ENCODE results near the gene PIGB. TPM values are rescaled to one million over a fixed set of nuclear protein-coding genes. Genes with fewer than 3 reads are reported as not detected.

PIGB gene
- 8.6 and 13.6 TPM in 2 replicates for total RNA-seq (ENCODE audit: low replicate concordance)

GRCh38 chr15:55318588-55319494 lies at the start of gene PIGB, which contains the start of gene PIGBOS1:
PIGB (plus strand) TSS chr15:55319222; CDS start chr15:55319251, 29 bp downstream.
PIGBOS1 (minus strand) TSS chr15:55319123; CDS start chr15:55317792, 1,331 bp downstream.

DNA sequence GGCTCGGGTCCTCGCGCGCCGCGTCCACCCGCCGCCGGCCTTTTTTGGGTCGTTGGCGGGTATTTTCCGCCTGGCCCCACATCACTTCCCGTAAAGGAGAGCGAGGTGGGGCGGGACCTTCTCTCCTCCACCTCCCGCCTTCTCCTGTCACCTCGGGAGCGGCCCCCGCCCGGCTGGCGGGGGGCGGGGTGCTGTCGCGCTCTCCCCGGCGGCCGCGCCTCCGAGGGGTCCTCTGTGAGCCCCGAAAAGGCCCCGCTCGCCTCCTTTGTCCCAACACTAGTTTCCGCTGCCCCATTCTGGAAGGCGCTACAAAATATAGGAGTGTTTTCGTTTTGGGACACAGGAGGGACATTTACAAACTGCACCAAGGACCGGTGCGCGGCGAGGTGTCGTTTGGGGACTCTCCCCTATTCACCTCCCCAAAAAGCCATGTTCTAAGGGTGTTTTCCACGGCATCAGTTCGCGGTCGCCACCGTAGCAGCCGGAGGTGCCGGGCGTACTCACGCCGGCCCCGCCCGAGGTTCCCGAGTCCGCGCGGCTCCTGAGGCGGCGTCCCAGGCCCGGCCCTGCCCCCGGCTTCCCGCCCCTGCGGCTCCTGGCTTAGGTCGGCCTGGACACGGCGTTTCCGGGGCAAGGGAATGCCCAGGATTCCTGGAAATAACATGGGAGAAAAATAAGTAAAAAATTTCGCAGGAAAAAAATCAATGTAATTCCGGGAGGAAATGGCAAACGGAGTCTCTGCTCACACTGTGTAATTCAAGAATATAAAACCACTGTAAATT lies 29.1 kb upstream of the PIGB start, which contains the start of gene RAB27A:
RAB27A (minus strand) TSS at position 68 of the 782 bp plus-strand sequence. CDS start 54,879 bp downstream, outside the sequence.

Other genes starting within 250 kb of the PIGB start
- gene RSL24D1, start 122.3 kb upstream of the PIGB start, total RNA-seq (ENCODE audit: low replicate concordance) = 59.8 and 83.9 TPM in 2 replicates
- gene RAB27A, start 29.4 kb upstream of the PIGB start, total RNA-seq (ENCODE audit: low replicate concordance) = 7.2 and 7.7 TPM in 2 replicates
- 2.8 and 5.6 TPM in 2 replicates for gene PIGBOS1, start 99 bp upstream of the PIGB start, total RNA-seq (ENCODE audit: low replicate concordance)
- 56.9 and 66.5 TPM in 2 replicates for gene CCPG1, start 89.1 kb downstream of the PIGB start, total RNA-seq (ENCODE audit: low replicate concordance)
- gene PIERCE2, start 89.3 kb downstream of the PIGB start, total RNA-seq (ENCODE audit: low replicate concordance) = 1.5 and 2.1 TPM in 2 replicates
- 2.3 and 3.7 TPM in 2 replicates for gene DNAAF4, start 189.0 kb downstream of the PIGB start, total RNA-seq (ENCODE audit: low replicate concordance)

All from smooth muscle cell of the coronary artery (primary cell).